ENCODE data around the gene TYW5. TPM values are rescaled to one million over a fixed set of nuclear protein-coding genes. Genes with fewer than 3 reads are reported as not detected.

Gene TYW5
- polyA plus RNA-seq, 1 experiment, result 6.7 TPM

- no peak for DNase-seq (ENCODE audit: low read depth, low spot score)
- H3K4me3 ChIP-seq (ENCODE audit: low read depth, low read length), result no peak overlapping the region
- ChIA-PET CTCF (no interaction called here), POLR2A (no interaction called here)
- H3K9me3 ChIP-seq (ENCODE audit: control insufficient read depth, insufficient read depth, low read length), result no peaks in the 10 kb centered on the region
- H3K27ac ChIP-seq (ENCODE audit: low read depth, low read length), result no peak overlapping the region
- no peaks in the 10 kb centered on the region for H3K27me3 ChIP-seq (ENCODE audit: control insufficient read depth, insufficient read depth, low read length)
- TF ChIP-seq, protein P1, sequence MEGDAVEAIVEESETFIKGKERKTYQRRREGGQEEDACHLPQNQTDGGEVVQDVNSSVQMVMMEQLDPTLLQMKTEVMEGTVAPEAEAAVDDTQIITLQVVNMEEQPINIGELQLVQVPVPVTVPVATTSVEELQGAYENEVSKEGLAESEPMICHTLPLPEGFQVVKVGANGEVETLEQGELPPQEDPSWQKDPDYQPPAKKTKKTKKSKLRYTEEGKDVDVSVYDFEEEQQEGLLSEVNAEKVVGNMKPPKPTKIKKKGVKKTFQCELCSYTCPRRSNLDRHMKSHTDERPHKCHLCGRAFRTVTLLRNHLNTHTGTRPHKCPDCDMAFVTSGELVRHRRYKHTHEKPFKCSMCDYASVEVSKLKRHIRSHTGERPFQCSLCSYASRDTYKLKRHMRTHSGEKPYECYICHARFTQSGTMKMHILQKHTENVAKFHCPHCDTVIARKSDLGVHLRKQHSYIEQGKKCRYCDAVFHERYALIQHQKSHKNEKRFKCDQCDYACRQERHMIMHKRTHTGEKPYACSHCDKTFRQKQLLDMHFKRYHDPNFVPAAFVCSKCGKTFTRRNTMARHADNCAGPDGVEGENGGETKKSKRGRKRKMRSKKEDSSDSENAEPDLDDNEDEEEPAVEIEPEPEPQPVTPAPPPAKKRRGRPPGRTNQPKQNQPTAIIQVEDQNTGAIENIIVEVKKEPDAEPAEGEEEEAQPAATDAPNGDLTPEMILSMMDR (IDR thresholded peaks at IDR 0.05; ENCODE audit: low read depth, low read length), result no peak
These were observed 12.8 kb upstream of the TYW5 start for GRCh38 chr2:199968126-199968525.

GRCh38 chr2:199966976-199967375 is 11.7 kb upstream of the TYW5 start:
- Histone ChIP-seq H3K27ac (ENCODE audit: low read depth, low read length) (no peak overlapping the region), H3K9me3 (ENCODE audit: control insufficient read depth, insufficient read depth, low read length) (no peaks in the 10 kb centered on the region), H3K4me3 (ENCODE audit: low read depth, low read length) (no peak overlapping the region), H3K27me3 (ENCODE audit: control insufficient read depth, insufficient read depth, low read length) (no peaks in the 10 kb centered on the region)
- DNase-seq (ENCODE audit: low read depth, low spot score), result no peak
- ChIA-PET POLR2A (no interaction called here), CTCF (interaction anchor here (0.7 to 1.1 kb wide), 2 partner anchors 13 to 514 kb away, joined by 3 read pairs; no protein-coding TSS in a partner anchor)
- TF ChIP-seq, protein P1 (IDR thresholded peaks at IDR 0.05; ENCODE audit: low read depth, low read length), result no peak

GRCh38 chr2:199966405-199966804 is 11.1 kb upstream of the TYW5 start:
- H3K27ac ChIP-seq (ENCODE audit: low read depth, low read length), result no peak overlapping the region
- DNase-seq (ENCODE audit: low read depth, low spot score), result no peak
- H3K9me3 ChIP-seq (ENCODE audit: control insufficient read depth, insufficient read depth, low read length), result no peaks in the 10 kb centered on the region
- no peaks in the 10 kb centered on the region for H3K27me3 ChIP-seq (ENCODE audit: control insufficient read depth, insufficient read depth, low read length)
- H3K4me3 ChIP-seq (ENCODE audit: low read depth, low read length), result no peak overlapping the region
- ChIA-PET POLR2A (no interaction called here), CTCF (interaction anchor here (1.1 kb wide), 1 partner anchor 515 kb away, joined by 3 read pairs; no protein-coding TSS in a partner anchor)
- TF ChIP-seq, protein P1 (IDR thresholded peaks at IDR 0.05; ENCODE audit: low read depth, low read length), result no peak

- DNase-seq (ENCODE audit: low read depth, low spot score), result no peak
- Histone ChIP-seq H3K9me3 (ENCODE audit: control insufficient read depth, insufficient read depth, low read length) (no peaks in the 10 kb centered on the region), H3K4me3 (ENCODE audit: low read depth, low read length) (no peak overlapping the region), H3K27me3 (ENCODE audit: control insufficient read depth, insufficient read depth, low read length) (no peaks in the 10 kb centered on the region), H3K27ac (ENCODE audit: low read depth, low read length) (no peak overlapping the region)
- CTCF ChIA-PET, result no interaction called here
- TF ChIP-seq, protein P1 (IDR thresholded peaks at IDR 0.05; ENCODE audit: low read depth, low read length), result no peak
- POLR2A ChIA-PET, result no interaction called here
These were observed 6.9 kb upstream of the TYW5 start for GRCh38 chr2:199962203-199962602.

- ChIA-PET POLR2A (no interaction called here), CTCF (no interaction called here)
- no peak overlapping the region for H3K4me3 ChIP-seq (ENCODE audit: low read depth, low read length)
- DNase-seq (ENCODE audit: low read depth, low spot score), result no peak
- H3K27ac ChIP-seq (ENCODE audit: low read depth, low read length), result no peak overlapping the region
- TF ChIP-seq, protein P1 (IDR thresholded peaks at IDR 0.05; ENCODE audit: low read depth, low read length), result no peak
- H3K9me3 ChIP-seq (ENCODE audit: control insufficient read depth, insufficient read depth, low read length), result no peaks in the 10 kb centered on the region; the same call in 1 of the 2 replicates
- H3K27me3 ChIP-seq (ENCODE audit: control insufficient read depth, insufficient read depth, low read length), result no peaks in the 10 kb centered on the region
These were observed 2.7 kb upstream of the TYW5 start for GRCh38 chr2:199958014-199958413.
